GM21423 (cell line): ENCODE data around the gene KLHDC8A.
"Not testable (repeated sequence)": the region's sequence is repeated elsewhere in the genome, so short reads cannot be mapped to it uniquely, and the experiment has no call there.

Experiments
- ATAC-seq: cut with Tn5 transposase; IDR thresholded peaks from one replicate; pipeline ENCODE4 v1.9.1; 2021; ENCODE audit warnings: mild to moderate bottlenecking, moderate library complexity; ENCODE audit not compliant: unreplicated experiment

KLHDC8A gene

GRCh38 chr1:205298191-205298994, 58.3 kb downstream of the KLHDC8A start:
- no peak for ATAC-seq

DNA sequence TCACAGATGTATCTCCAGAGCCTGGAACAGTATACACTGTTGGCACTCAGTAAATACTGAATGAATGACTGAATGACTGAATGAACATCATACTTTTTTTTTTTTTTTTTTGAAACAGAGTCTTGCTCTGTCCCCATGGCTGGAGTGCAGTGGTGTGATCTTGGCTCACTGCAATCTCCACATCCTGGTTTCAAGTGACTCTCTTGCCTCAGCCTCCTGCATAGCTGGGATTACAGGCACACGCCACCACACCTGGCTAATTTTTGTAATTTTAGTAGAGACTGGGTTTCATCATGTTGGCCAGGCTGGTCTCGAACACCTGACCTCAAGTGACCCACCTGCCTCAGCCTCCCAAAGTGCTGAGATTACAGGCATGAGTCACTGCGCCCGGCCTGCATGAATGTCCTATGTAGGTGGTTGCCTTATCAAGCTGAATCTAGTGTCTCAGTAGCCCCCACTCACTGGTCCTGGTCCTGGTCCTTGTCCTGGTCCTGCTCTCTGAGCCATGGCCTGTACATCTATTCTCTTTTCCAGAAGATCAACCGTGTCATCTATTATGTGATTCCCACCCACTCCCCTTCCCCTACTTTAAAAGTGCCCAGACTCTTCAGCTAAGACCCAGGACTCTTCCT, 59.1 kb downstream of the KLHDC8A start:
- ATAC-seq, result not testable (repeated sequence)

DNA sequence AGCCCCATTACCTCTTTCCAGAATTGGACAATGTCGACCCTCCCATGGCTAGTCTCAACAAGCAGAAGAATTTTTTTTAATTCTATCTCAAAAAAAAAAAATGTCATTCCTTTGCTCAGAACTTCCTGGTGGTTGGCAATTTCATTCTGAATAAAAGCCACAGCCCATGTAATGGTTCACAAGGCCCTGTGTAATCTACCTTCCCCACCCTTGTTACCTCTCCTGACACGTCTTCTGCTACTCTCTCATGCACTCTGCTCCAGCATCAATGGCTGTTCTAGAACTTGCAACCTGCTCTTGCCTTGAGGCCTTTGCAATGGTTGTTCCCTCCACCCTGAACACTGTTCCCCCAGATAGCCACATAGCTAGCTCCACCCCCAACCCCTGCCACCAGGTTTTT, 60.6 kb downstream of the KLHDC8A start:
- ATAC-seq, result no peak

- ATAC-seq, result no peak
Observed at GRCh38 chr1:205294934-205295333, 61.8 kb downstream of the KLHDC8A start.

- ATAC-seq, result no peak
Observed at GRCh38 chr1:205294175-205294917, 62.4 kb downstream of the KLHDC8A start.

- no peak for ATAC-seq
Observed at GRCh38 chr1:205293350-205294074, 63.2 kb downstream of the KLHDC8A start.

GRCh38 chr1:205291596-205291995, 65.1 kb downstream of the KLHDC8A start:
- no peak for ATAC-seq

GRCh38 chr1:205287767-205288559, 68.8 kb downstream of the KLHDC8A start:
- peak; percentile 82 for ATAC-seq

GRCh38 chr1:205287076-205287475, 69.6 kb downstream of the KLHDC8A start:
- ATAC-seq, result no peak

GRCh38 chr1:205286335-205286950, 70.3 kb downstream of the KLHDC8A start:
- peak; percentile 31 for ATAC-seq
